DOHH2 (cell line): ENCODE results near the gene SYNDIG1.

Source experiments
- H3F3A ChIP-seq: fragments of 200-600 bp; sonication (generic), shearing (Covaris generic); 2 replicates; pipeline ENCODE4 v1.6.0; 2016; ENCODE audit warnings: antibody characterized with exemption, mild to moderate bottlenecking; ENCODE audit not compliant: control insufficient read depth, insufficient read depth
- H3K27ac ChIP-seq: fragments of 200-600 bp; sonication (generic); 2 replicates; pipeline ENCODE4 v1.5.1; 2014; ENCODE audit warnings: low read depth, mild to moderate bottlenecking, low read length, moderate library complexity
- H3K27me3 ChIP-seq: fragments of 200-600 bp; sonication (generic); 2 replicates; pipeline ENCODE4 v1.6.1; 2014; ENCODE audit warnings: mild to moderate bottlenecking, low read length, mixed read lengths; ENCODE audit not compliant: control insufficient read depth
- H3K36me3 ChIP-seq: fragments of 200-600 bp; sonication (generic); 2 replicates; pipeline ENCODE4 v1.6.1; 2014; ENCODE audit warnings: mild to moderate bottlenecking, low read length, moderate library complexity, mixed read lengths; ENCODE audit not compliant: control insufficient read depth
- H3K4me1 ChIP-seq: fragments of 200-600 bp; sonication (generic); 2 replicates; pipeline ENCODE4 v1.6.1; 2014; ENCODE audit warnings: mild to moderate bottlenecking, low read length, mixed read lengths; ENCODE audit not compliant: control insufficient read depth
- H3K4me2 ChIP-seq: fragments of 200-600 bp; sonication (generic); 2 replicates; pipeline ENCODE4 v1.6.0; 2014; ENCODE audit warnings: mild to moderate bottlenecking, low read length, moderate library complexity
- H3K4me3 ChIP-seq: fragments of 200-600 bp; sonication (generic); 2 replicates; pipeline ENCODE4 v1.5.1; 2014; ENCODE audit warnings: mild to moderate bottlenecking, low read length, mixed read lengths
- H3K79me2 ChIP-seq: fragments of 200-600 bp; sonication (generic); 2 replicates; pipeline ENCODE4 v1.6.1; 2014; ENCODE audit warnings: mild to moderate bottlenecking, low read length, mixed read lengths; ENCODE audit not compliant: control insufficient read depth
- H3K9me2 ChIP-seq: fragments of 200-600 bp; sonication (generic); replicated peaks from 2 replicates; pipeline ENCODE4 v1.6.1; 2014; ENCODE audit warnings: mild to moderate bottlenecking, low read length, mixed read lengths; ENCODE audit not compliant: control insufficient read depth
- H3K9me3 ChIP-seq: fragments of 200-600 bp; sonication (generic); 2 replicates; pipeline ENCODE4 v1.6.1; 2014; ENCODE audit warnings: antibody characterized with exemption, low read length, mixed read lengths; ENCODE audit not compliant: control insufficient read depth, insufficient read depth
- H4K20me1 ChIP-seq: fragments of 200-600 bp; sonication (generic); 2 replicates; pipeline ENCODE4 v1.6.0; 2014; ENCODE audit warnings: low read depth, mild to moderate bottlenecking, antibody characterized with exemption, low read length, moderate library complexity; ENCODE audit not compliant: control insufficient read depth, insufficient read depth
- EZH2phosphoT487 ChIP-seq: fragments of 200-600 bp; sonication (generic); IDR thresholded peaks from 2 replicates; pipeline ENCODE4 v1.6.1; 2017; ENCODE audit warnings: borderline replicate concordance, mild to moderate bottlenecking, antibody characterized with exemption, low read length, moderate library complexity, mixed read lengths
- TF ChIP-seq, protein P1 (sequence below): fragments of 200-600 bp; sonication (generic); IDR thresholded peaks from one replicate; pipeline ENCODE4 v1.5.1; 2014; ENCODE audit warnings: antibody characterized with exemption, mild to moderate bottlenecking, low read depth, low read length; ENCODE audit not compliant: poor library complexity, severe bottlenecking

SYNDIG1 gene

DNA sequence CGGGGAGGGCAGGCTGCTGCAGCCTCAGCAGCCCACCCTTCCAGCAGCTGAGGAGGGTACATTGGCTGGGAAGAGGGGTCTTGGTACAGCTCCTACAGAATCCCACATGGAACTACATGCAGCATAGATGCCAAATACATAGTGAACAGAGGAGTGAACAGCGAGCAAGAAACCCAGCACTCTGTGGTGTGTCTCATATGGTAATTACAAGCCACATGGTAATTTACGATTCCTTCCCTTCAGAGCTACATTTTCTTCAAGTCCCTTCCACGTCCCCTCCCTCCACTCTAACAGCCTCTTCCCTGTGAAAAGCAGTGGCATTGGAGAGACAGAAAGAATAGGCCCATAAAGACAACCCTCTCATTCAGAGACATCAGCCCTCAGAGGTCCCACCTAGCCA lies 167.7 kb downstream of the SYNDIG1 start:
- no peaks in the 10 kb centered on the region for H3K4me1 ChIP-seq

DNA sequence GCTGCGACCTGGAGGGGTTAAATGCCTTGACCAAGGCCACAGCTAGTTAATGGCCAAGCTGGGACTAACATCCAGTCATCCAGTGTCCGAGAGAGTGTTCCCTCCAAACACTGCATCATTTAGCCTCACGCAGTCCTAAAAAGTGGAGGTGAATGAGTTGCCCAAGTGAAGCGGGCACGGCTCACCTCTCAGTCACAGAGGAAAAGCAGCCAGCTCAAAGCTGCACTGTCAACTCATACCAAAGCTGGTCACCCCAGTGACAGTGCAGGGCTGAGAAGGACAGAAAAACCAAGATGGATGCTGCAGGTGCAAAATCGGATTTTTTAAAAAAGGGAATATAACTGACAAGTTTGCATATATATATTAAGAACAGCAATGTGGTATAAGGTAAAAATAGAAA lies 168.5 kb downstream of the SYNDIG1 start:
- H3K27me3 ChIP-seq: peaks cover 10% of the 10 kb centered on the region
- no peak overlapping the region for H3K4me3 ChIP-seq
- H4K20me1 ChIP-seq: no peaks in the 10 kb centered on the region
- no peaks in the 10 kb centered on the region for H3K36me3 ChIP-seq
- no peaks in the 10 kb centered on the region for H3K9me2 ChIP-seq
- H3K79me2 ChIP-seq: no peaks in the 10 kb centered on the region
- no peak overlapping the region for H3K27ac ChIP-seq
- H3F3A ChIP-seq: no peaks in the 10 kb centered on the region
- H3K4me2 ChIP-seq: no peak overlapping the region
- no peaks in the 10 kb centered on the region for H3K4me1 ChIP-seq
- no peaks in the 10 kb centered on the region for H3K9me3 ChIP-seq
- TF ChIP-seq EZH2phosphoT487: no peak

More for the DNA sequence above, 167.7 kb downstream of the SYNDIG1 start:
- H3K36me3 ChIP-seq: no peaks in the 10 kb centered on the region
- H3K4me2 ChIP-seq: no peak overlapping the region
- H3K4me3 ChIP-seq: no peak overlapping the region
- H3K9me2 ChIP-seq: no peaks in the 10 kb centered on the region
- no peak overlapping the region for H3K27ac ChIP-seq
- peaks cover 10% of the 10 kb centered on the region for H3K27me3 ChIP-seq
- no peak for TF ChIP-seq EZH2phosphoT487
- TF ChIP-seq, protein P1, sequence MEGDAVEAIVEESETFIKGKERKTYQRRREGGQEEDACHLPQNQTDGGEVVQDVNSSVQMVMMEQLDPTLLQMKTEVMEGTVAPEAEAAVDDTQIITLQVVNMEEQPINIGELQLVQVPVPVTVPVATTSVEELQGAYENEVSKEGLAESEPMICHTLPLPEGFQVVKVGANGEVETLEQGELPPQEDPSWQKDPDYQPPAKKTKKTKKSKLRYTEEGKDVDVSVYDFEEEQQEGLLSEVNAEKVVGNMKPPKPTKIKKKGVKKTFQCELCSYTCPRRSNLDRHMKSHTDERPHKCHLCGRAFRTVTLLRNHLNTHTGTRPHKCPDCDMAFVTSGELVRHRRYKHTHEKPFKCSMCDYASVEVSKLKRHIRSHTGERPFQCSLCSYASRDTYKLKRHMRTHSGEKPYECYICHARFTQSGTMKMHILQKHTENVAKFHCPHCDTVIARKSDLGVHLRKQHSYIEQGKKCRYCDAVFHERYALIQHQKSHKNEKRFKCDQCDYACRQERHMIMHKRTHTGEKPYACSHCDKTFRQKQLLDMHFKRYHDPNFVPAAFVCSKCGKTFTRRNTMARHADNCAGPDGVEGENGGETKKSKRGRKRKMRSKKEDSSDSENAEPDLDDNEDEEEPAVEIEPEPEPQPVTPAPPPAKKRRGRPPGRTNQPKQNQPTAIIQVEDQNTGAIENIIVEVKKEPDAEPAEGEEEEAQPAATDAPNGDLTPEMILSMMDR: no peak
- H3K79me2 ChIP-seq: no peaks in the 10 kb centered on the region
- H3K9me3 ChIP-seq: no peaks in the 10 kb centered on the region
- H3F3A ChIP-seq: no peaks in the 10 kb centered on the region
- H4K20me1 ChIP-seq: no peaks in the 10 kb centered on the region

DNA sequence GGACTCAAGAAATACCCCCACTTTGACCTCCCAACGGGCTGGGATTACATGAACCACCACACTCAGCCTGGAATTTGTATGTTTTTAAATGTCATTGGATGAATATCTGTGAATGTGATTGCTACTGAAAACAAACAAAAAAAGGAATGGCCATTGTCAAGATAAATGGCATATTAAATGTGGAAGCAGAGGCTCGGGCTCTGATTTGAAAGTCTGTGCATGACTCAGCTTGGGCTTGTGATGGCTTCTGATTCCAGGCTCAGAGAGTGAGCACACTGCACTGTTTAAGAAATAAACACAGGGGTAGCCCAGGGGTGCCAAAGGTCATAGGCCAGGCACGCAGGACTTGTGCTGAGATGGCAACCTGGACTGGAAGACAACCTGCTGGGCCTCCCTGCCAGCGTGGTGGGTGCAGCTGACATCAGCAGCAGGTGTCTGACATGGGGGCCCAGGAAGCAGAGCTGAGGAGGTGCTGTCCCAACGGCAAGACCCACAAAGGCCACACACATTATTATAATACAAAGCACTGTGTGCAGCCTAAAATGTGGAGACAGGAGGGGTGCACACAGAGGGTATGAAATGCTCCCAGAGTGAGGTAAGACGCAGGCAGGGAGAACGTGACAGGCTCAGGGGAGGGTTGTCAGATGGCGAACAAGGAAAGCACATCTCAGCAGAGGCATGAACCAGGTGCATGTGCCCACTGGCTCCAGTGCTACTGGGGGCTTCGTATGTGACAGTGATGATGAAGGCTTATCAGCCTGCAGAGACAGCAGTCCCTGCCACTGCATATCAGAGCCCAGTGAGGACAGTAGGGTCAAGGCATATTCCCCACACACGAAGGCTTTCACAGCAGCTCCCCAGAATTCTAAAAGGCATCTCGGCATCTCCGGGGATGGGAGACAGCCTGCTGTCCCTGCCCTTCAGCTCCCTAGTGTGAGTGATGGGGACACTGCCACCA lies 169.4 kb downstream of the SYNDIG1 start:
- H4K20me1 ChIP-seq: no peaks in the 10 kb centered on the region
- H3K4me2 ChIP-seq: no peak overlapping the region
- TF ChIP-seq, protein P1: no peak
- TF ChIP-seq EZH2phosphoT487: no peak
- no peaks in the 10 kb centered on the region for H3K9me3 ChIP-seq
- no peaks in the 10 kb centered on the region for H3K4me1 ChIP-seq
- peaks cover 10% of the 10 kb centered on the region for H3K27me3 ChIP-seq
- no peaks in the 10 kb centered on the region for H3K36me3 ChIP-seq
- H3K79me2 ChIP-seq: no peaks in the 10 kb centered on the region
- H3K9me2 ChIP-seq: no peaks in the 10 kb centered on the region
- H3K4me3 ChIP-seq: no peak overlapping the region
- no peak overlapping the region for H3K27ac ChIP-seq
- H3F3A ChIP-seq: no peaks in the 10 kb centered on the region

DNA sequence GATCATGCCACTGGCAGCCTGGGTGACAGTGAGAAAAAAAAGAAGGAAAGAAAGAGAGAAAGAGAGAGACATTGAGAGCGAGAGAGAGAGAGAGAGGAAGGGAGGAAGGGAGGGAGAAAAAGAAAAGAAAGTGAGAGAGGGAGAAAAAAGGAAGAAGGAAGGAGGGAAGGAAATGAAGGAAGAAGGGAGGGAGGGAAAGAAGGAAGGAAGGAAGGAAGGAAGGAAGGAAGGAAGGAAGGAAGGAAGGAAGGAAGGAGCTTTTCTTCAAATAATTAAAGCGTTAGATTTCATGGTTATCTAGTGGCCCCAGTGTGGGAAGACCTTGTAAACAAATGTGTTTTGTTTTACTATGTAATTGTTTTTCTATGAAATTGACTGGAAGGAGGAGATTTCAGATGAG lies 170.8 kb downstream of the SYNDIG1 start:
- H3K9me3 ChIP-seq: no peaks in the 10 kb centered on the region
- no peaks in the 10 kb centered on the region for H4K20me1 ChIP-seq
- no peak overlapping the region for H3K4me3 ChIP-seq
- no peaks in the 10 kb centered on the region for H3K36me3 ChIP-seq
- H3K9me2 ChIP-seq: no peaks in the 10 kb centered on the region
- H3K27ac ChIP-seq: no peak overlapping the region
- H3K27me3 ChIP-seq: peaks cover 6% of the 10 kb centered on the region
- H3K4me2 ChIP-seq: no peak overlapping the region
- no peaks in the 10 kb centered on the region for H3F3A ChIP-seq
- TF ChIP-seq, protein P1: no peak
- no peak for TF ChIP-seq EZH2phosphoT487
- H3K4me1 ChIP-seq: no peaks in the 10 kb centered on the region
- no peaks in the 10 kb centered on the region for H3K79me2 ChIP-seq
